HEK293T (cell line): ENCODE data around the gene SLC35F3.

Source experiments
- ARNT ChIP-seq: fragments of 450-650 bp; IDR thresholded peaks from 2 replicates; pipeline ENCODE4 v1.6.1; 2017; ENCODE audit warnings: mild to moderate bottlenecking
- BHLHE40 ChIP-seq: fragments of 450-650 bp; IDR thresholded peaks from 2 replicates; pipeline ENCODE4 v1.6.1; 2016; ENCODE audit warnings: mild to moderate bottlenecking, moderate library complexity, borderline replicate concordance
- CTBP1 ChIP-seq: fragments of 450-650 bp; IDR thresholded peaks from 2 replicates; pipeline ENCODE4 v1.6.1; 2016; ENCODE audit warnings: borderline replicate concordance
- ELF4 ChIP-seq: fragments of 450-650 bp; IDR thresholded peaks from 2 replicates; pipeline ENCODE4 v1.6.1; 2017; ENCODE audit warnings: antibody characterized with exemption
- FOXK2 ChIP-seq: fragments of 450-650 bp; IDR thresholded peaks from 2 replicates; pipeline ENCODE4 v1.6.1; 2016; ENCODE audit warnings: mild to moderate bottlenecking
- FOXM1 ChIP-seq: fragments of 450-650 bp; IDR thresholded peaks from 2 replicates; pipeline ENCODE4 v1.6.1; 2017; ENCODE audit warnings: mild to moderate bottlenecking, borderline replicate concordance
- HDGF ChIP-seq: fragments of 450-650 bp; IDR thresholded peaks from 2 replicates; pipeline ENCODE4 v1.6.1; 2017; ENCODE audit warnings: antibody characterized with exemption, borderline replicate concordance
- NFRKB ChIP-seq: fragments of 450-650 bp; IDR thresholded peaks from 2 replicates; pipeline ENCODE4 v1.6.1; 2016; ENCODE audit warnings: mild to moderate bottlenecking, moderate library complexity
- PKNOX1 ChIP-seq: fragments of 450-650 bp; IDR thresholded peaks from 2 replicates; pipeline ENCODE4 v1.6.1; 2016
- SP1 ChIP-seq: fragments of 450-650 bp; IDR thresholded peaks from 2 replicates; pipeline ENCODE4 v1.6.1; 2017
- SUZ12 ChIP-seq: fragments of 450-650 bp; IDR thresholded peaks from 2 replicates; pipeline ENCODE4 v1.6.1; 2016; ENCODE audit warnings: mild to moderate bottlenecking
- TARDBP ChIP-seq: fragments of 450-650 bp; IDR thresholded peaks from 2 replicates; pipeline ENCODE4 v1.6.1; 2016
- ZNF384 ChIP-seq: fragments of 450-650 bp; IDR thresholded peaks from 2 replicates; pipeline ENCODE4 v1.6.1; 2016

DNA sequence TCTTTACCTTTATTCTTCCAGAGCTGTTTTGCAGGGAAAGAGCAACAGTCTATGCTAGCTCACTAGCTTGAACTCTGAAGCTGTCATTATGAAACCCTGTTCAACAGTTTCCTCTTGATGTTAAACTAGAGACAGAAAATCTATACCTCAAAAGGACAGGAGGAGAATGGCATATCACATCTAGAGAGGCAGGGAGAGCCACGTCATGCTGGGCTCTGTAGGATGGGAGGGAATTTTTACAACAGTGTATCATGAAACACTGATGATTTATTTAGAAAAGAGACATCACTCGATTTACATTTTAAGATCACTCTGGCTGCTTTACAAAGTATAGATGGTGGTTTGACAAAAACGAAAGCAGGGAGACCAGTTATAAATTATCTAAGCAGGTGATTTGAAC, 243.9 kb downstream of the SLC35F3 start:
- TF ChIP-seq FOXM1 (no peak), ARNT (no peak), HDGF (no peak), BHLHE40 (no peak), ELF4 (no peak), PKNOX1 (no peak), TARDBP (no peak), ZNF384 (no peak), SP1 (no peak), CTBP1 (no peak), SUZ12 (no peak), NFRKB (no peak), FOXK2 (no peak)
